Kidney (tissue), 14 donors: Measurements from ENCODE around the gene ACTN2. TPM values are rescaled to one million over a fixed set of nuclear protein-coding genes. Genes with fewer than 3 reads are reported as not detected.

ENCODE experiments used
- DNase-seq, 5 donors: peaks; one replicate each; pipeline ENCODE4 v3.0.0-alpha.2; 2013 to 2020
- FAIRE-seq: peaks from 2 replicates; lab custom pipeline; 2012; peaks lifted over from hg19 to GRCh38; lab: Jason Lieb, UNC
- H3K27ac ChIP-seq, 2 donors: one replicate each; pipeline ENCODE4 v1.7.0; 2013; ENCODE audit warnings: low read depth in 2 of 2, low read length in 2 of 2, inconsistent platforms in 1 of 2
- H3K27me3 ChIP-seq: one replicate; pipeline ENCODE4 v1.7.1; 2013; ENCODE audit warnings: low read length, inconsistent platforms; ENCODE audit not compliant: control insufficient read depth, insufficient read depth
- H3K36me3 ChIP-seq, 3 donors: one replicate each; pipeline versions ENCODE4 v1.7.0 to v1.7.1; 2013; ENCODE audit warnings: low read length in 3 of 3, control low read depth in 1 of 3, inconsistent platforms in 1 of 3; ENCODE audit not compliant: insufficient read depth in 3 of 3, control insufficient read depth in 2 of 3
- H3K4me1 ChIP-seq, 3 donors: one replicate each; pipeline versions ENCODE4 v1.7.0 to v1.7.1; 2013; ENCODE audit warnings: low read length in 3 of 3, inconsistent platforms in 1 of 3, low read depth in 1 of 3; ENCODE audit not compliant: control insufficient read depth in 2 of 3, insufficient read depth in 2 of 3
- H3K4me3 ChIP-seq, 3 donors: one replicate each; pipeline versions ENCODE4 v1.7.0 to v1.8.1; 2013; ENCODE audit warnings: low read length in 3 of 3, control low read depth in 1 of 3, inconsistent platforms in 1 of 3
- H3K9ac ChIP-seq, 3 donors: one replicate each; pipeline versions ENCODE4 v1.7.0 to v1.7.1; 2013; ENCODE audit warnings: low read length in 3 of 3, control low read depth in 1 of 3, inconsistent platforms in 1 of 3
- H3K9me3 ChIP-seq, 3 donors: one replicate each; pipeline versions ENCODE4 v1.7.0 to v1.7.1; 2013; ENCODE audit warnings: low read length in 3 of 3, control low read depth in 1 of 3, inconsistent platforms in 1 of 3; ENCODE audit not compliant: control insufficient read depth in 2 of 3, insufficient read depth in 1 of 3
- CTCF ChIP-seq: IDR thresholded peaks from 3 replicates; pipeline ENCODE4 v1.5.1; 2012; ENCODE audit warnings: mild to moderate bottlenecking, moderate library complexity, borderline replicate concordance; ENCODE audit not compliant: insufficient read depth; ENCODE audit errors: extremely low read depth
- intact Hi-C: fragments of 100-400 bp; cut with DNase I; formaldehyde crosslinking; loops from one replicate; pipeline ENCODE4 v1.11.1; 2022
- polyA plus RNA-seq: library from polyadenylated mRNA; stranded (reverse); fragments of 350-450 nt; fragmentation: Illumina TruSeq; extraction: RNeasy Lipid Tissue Mini Kit (QIAGEN cat#74804); gene quantifications from one replicate; pipeline ENCODE4 v1.2.3, GENCODE V29; 2014; ENCODE audit warnings: low read depth, low replicate concordance; ENCODE audit not compliant: insufficient read depth
- total RNA-seq: library from RNA; stranded (reverse); fragmentation: NEBNext Ultra II Directional; extraction: Animal tissue kit (Norgen Biotek cat#: 25700); gene quantifications from one replicate; pipeline ENCODE4 v1.2.1, GENCODE V29; 2021
- donor health status: control.
- donor health status: control.
- donor health status: control.
- donor health status: control.
- donor health status: control.
- donor health status: DM: yes; HTN: yes; CAD: no.
- donor health status: Normal renal cell carcinoma (clear cell type).

The ACTN2 gene
- total and polyA plus RNA-seq, 2 donors from 2014 or later: 0.60 to 1.6 TPM

GRCh38 chr1:236642763-236643162, 43.5 kb upstream of the ACTN2 start:
- H3K27ac ChIP-seq: no peak overlapping the region
- DNase-seq (no peak), FAIRE-seq (no peak)
- H3K4me3 ChIP-seq: no peak overlapping the region
- H3K9me3 ChIP-seq: no peaks in the 10 kb centered on the region
- no peak overlapping the region for H3K9ac ChIP-seq
- no peak for TF ChIP-seq CTCF
- no peaks in the 10 kb centered on the region for H3K27me3 ChIP-seq
- intact Hi-C loops: no loop called here
- no peaks in the 10 kb centered on the region for H3K36me3 ChIP-seq
- no peaks in the 10 kb centered on the region for H3K4me1 ChIP-seq

DNA sequence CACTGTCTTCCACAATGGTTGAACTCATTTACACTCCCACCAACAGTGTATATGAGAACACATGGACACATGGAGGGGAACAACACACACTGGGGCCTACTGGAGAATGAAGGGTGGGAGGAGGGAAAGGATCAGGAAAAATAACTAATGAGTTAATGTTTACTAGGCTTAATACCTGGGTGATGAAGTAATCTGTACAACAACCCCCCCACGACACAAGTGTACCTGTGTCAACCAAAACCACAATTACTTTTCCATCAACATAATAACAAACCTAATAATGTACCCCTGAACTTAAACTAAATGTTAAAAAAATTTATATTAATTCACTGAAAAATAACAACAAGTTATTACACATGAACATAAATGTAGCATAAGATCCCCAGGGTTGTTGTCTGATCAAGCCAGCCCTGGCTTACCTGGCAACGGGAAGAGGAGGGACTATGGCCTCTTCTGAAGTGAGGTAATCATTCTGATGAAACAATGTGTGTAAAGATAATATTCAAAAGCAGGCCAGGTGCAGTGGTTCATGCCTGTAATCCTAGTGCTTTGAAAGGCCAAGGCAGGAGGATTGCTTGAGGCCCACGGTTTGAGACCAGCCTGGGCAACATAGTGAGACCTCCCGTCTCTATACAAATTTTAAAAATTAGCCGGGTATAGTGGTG, 41.2 kb upstream of the ACTN2 start:
- no peak for FAIRE-seq
- Histone ChIP-seq H3K4me3 (no peak overlapping the region), H3K9me3 (no peaks in the 10 kb centered on the region), H3K9ac (no peak overlapping the region), H3K36me3 (no peaks in the 10 kb centered on the region), H3K4me1 (no peaks in the 10 kb centered on the region), H3K27ac (no peak overlapping the region), H3K27me3 (no peaks in the 10 kb centered on the region)
- intact Hi-C loops: no loop called here
- TF ChIP-seq CTCF: no peak
- DNase-seq: no peak

DNA sequence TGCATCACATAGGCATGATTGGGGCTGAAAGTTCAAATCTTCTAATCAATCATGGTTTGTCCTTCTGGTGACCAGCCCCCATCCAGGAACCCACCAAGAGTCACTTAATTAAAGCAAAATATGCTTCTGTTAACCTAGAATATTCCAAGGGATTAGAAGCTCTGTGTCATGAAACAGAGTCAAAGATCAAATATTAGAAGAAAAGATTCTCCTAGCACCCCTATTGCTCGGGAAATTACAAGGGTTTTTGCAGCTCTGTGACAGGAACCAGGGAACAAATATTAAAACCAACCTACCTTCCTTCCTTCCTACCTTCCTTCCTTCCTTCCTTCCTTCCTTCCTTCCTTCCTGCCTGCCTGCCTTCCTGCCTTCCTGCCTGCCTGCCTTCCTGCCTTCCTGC, 31.8 kb upstream of the ACTN2 start:
- DNase-seq (no peak), FAIRE-seq (no peak)
- Histone ChIP-seq H3K4me3 (no peak overlapping the region), H3K27ac (no peak overlapping the region), H3K9ac (no peak overlapping the region), H3K9me3 (no peaks in the 10 kb centered on the region), H3K27me3 (no peaks in the 10 kb centered on the region), H3K4me1 (no peaks in the 10 kb centered on the region), H3K36me3 (no peaks in the 10 kb centered on the region)
- no peak for TF ChIP-seq CTCF
- intact Hi-C loops: no loop called here

DNA sequence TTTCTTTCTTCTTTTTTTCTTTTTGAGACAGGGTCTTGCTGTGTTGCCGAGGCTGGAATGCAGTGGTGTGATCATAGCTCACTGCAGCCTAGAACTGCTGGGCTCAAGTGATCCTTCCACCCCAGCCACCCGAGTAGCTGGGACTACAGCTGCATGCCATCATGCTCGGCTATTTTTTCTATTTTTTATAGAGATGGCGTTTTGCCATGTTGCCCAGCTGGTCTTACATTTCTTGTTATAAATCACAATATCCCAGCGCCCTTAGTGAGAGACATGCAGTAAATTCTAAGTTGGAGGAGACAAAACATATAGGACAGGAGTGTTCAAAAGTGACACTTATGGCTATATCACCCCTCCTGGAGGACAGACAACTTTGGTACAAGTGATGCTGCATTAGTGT, 31.3 kb upstream of the ACTN2 start:
- Histone ChIP-seq H3K27ac (no peak overlapping the region), H3K27me3 (no peaks in the 10 kb centered on the region), H3K9me3 (no peaks in the 10 kb centered on the region), H3K4me1 (no peaks in the 10 kb centered on the region), H3K36me3 (no peaks in the 10 kb centered on the region), H3K4me3 (no peak overlapping the region), H3K9ac (no peak overlapping the region)
- intact Hi-C loops: no loop called here
- DNase-seq (peak in 3 of 5 donors; percentile 35 to 56 (median 55)), FAIRE-seq (no peak)
- no peak for TF ChIP-seq CTCF
